GM23248 (cell line): ENCODE data around the gene PVALB.

Experiments used
- EZH2 ChIP-seq: fragments of 200-600 bp; sonication (generic); IDR thresholded peaks from 2 replicates; pipeline ENCODE4 v1.6.1; 2018; ENCODE audit warnings: antibody characterized with exemption, mild to moderate bottlenecking; ENCODE audit not compliant: insufficient read depth, poor library complexity, severe bottlenecking
- EZH2phosphoT487 ChIP-seq: fragments of 200-600 bp; sonication (generic); IDR thresholded peaks from 2 replicates; pipeline ENCODE4 v1.6.1; 2018; ENCODE audit warnings: antibody characterized with exemption, moderate library complexity, mild to moderate bottlenecking, low read depth; ENCODE audit not compliant: insufficient read depth

DNA sequence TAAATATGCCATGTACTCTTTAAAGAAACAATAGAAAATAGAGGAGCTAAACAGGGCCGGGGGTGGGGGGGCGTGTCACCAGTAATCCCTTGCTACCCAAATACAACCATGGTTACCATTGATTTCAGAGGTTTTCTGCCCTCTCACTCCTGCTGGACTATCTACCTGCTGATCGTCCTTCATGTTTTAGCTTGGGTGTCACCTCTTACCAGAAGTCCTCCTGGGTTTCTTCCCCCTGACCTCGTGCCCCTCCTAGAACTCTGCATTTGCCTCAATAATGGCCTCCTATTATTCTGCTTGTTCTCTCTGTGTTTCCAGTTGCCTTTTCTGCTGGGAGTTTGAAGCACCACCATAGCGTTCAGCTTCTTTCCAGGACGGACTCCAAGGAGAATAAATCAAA lies 9.4 kb upstream of the PVALB start:
- TF ChIP-seq EZH2 (no peak), EZH2phosphoT487 (no peak)
